CD8-positive, alpha-beta memory T cell (primary cell): ENCODE measurements around the gene SYNGR2. TPM values are rescaled to one million over a fixed set of nuclear protein-coding genes. Genes with fewer than 3 reads are reported as not detected.

Experiments used
- CTCF ChIA-PET: fragments of 350-600 bp; sonication (Branson Sonifier 250); formaldehyde crosslinking; loops from one replicate; lab custom pipeline; 2021; ENCODE audit warnings: antibody characterized with exemption; lab: Charles Lee
- POLR2A ChIA-PET: fragments of 350-600 bp; sonication (Branson Sonifier 250); formaldehyde crosslinking; loops from one replicate; lab custom pipeline; 2021; ENCODE audit warnings: antibody characterized with exemption; lab: Charles Lee
- DNase-seq, 5 donors: peaks; one replicate each; pipeline versions ENCODE4 v3.0.0 to v3.0.0-alpha.2; 2020 to 2022; ENCODE audit warnings: mixed read lengths in 1 of 5
- H3K27ac ChIP-seq: one replicate; pipeline ENCODE4 v1.7.0; 2013; ENCODE audit warnings: low read depth, mild to moderate bottlenecking, low read length, moderate library complexity
- H3K27me3 ChIP-seq: 2 replicates; pipeline ENCODE4 v1.7.0; 2013; ENCODE audit warnings: low read length, mild to moderate bottlenecking; ENCODE audit not compliant: insufficient read depth, poor library complexity, severe bottlenecking
- H3K36me3 ChIP-seq: 2 replicates; pipeline ENCODE4 v1.7.0; 2013; ENCODE audit warnings: mild to moderate bottlenecking, low read length, moderate library complexity; ENCODE audit not compliant: insufficient read depth
- H3K4me1 ChIP-seq: 2 replicates; pipeline ENCODE4 v1.7.0; 2013; ENCODE audit warnings: mild to moderate bottlenecking, low read length, moderate library complexity; ENCODE audit not compliant: insufficient read depth
- H3K4me3 ChIP-seq: 2 replicates; pipeline ENCODE4 v1.7.0; 2013; ENCODE audit warnings: mild to moderate bottlenecking, low read length
- H3K9me3 ChIP-seq: 2 replicates; pipeline ENCODE4 v1.7.0; 2013; ENCODE audit warnings: mild to moderate bottlenecking, low read length
- H3K27ac Mint-ChIP-seq, 8 donors: one replicate each; pipeline ENCODE4 v1.8.0; 2020 to 2021; ENCODE audit warnings: mixed read lengths in 8 of 8, mild to moderate bottlenecking in 6 of 8, inconsistent platforms in 3 of 8, moderate library complexity in 3 of 8
- H3K27me3 Mint-ChIP-seq, 2 donors: one replicate each; pipeline ENCODE4 v1.8.0; 2020 to 2021; ENCODE audit warnings: mixed read lengths in 2 of 2, mild to moderate bottlenecking in 1 of 2, moderate library complexity in 1 of 2
- H3K36me3 Mint-ChIP-seq, 3 donors: one replicate each; pipeline ENCODE4 v1.8.0; 2020 to 2021; ENCODE audit warnings: mixed read lengths in 3 of 3, inconsistent platforms in 1 of 3, mild to moderate bottlenecking in 1 of 3
- H3K4me1 Mint-ChIP-seq, 3 donors: one replicate each; pipeline ENCODE4 v1.8.0; 2020 to 2021; ENCODE audit warnings: mixed read lengths in 3 of 3, inconsistent platforms in 1 of 3, mild to moderate bottlenecking in 1 of 3
- H3K4me3 Mint-ChIP-seq, 7 donors: one replicate each; pipeline ENCODE4 v1.8.0; 2020 to 2021; ENCODE audit warnings: mixed read lengths in 7 of 7, mild to moderate bottlenecking in 6 of 7, moderate library complexity in 4 of 7, inconsistent platforms in 2 of 7
- H3K9me3 Mint-ChIP-seq, 5 donors: one replicate each; pipeline ENCODE4 v1.8.0; 2020 to 2022; ENCODE audit warnings: mixed read lengths in 5 of 5, mild to moderate bottlenecking in 3 of 5, moderate library complexity in 2 of 5, inconsistent platforms in 1 of 5
- polyA plus RNA-seq: library from polyadenylated mRNA; unstranded; fragments of 300-500 nt; fragmentation: Illumina TruSeq; gene quantifications from one replicate; pipeline ENCODE4 v1.2.3, GENCODE V29; 2021
- total RNA-seq, 2 experiments: library from RNA; stranded (reverse); gene quantifications; one replicate each; pipeline ENCODE4 v1.2.3, GENCODE V29; 2021

SYNGR2 gene, protein sequence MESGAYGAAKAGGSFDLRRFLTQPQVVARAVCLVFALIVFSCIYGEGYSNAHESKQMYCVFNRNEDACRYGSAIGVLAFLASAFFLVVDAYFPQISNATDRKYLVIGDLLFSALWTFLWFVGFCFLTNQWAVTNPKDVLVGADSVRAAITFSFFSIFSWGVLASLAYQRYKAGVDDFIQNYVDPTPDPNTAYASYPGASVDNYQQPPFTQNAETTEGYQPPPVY
- total RNA-seq (100 to 1,000 TPM; 186 to 200 TPM), polyA plus RNA-seq (140 TPM)

GRCh38 chr17:78168242-78168902 is at the start of gene SYNGR2:
Gene SYNGR2, plus strand, starts transcription at chr17:78168581. Its CDS starts 36 bp downstream, at chr17:78168617.
- H3K9me3 Mint-ChIP-seq: no peaks in the 10 kb centered on the region
- H3K4me3 Mint-ChIP-seq: peak within 1 kb of the TSS; percentile 64 to 86 (median 70)
- H3K27me3 ChIP-seq: no peaks in the 10 kb centered on the region
- peaks cover 26% of the 10 kb centered on the region for H3K4me1 ChIP-seq
- H3K27ac Mint-ChIP-seq: peak within 1 kb of the TSS in 7 of 8 donors; percentile 35 to 89 (median 77)
- no peaks in the 10 kb centered on the region for H3K36me3 ChIP-seq
- no peaks in the 10 kb centered on the region for H3K27me3 Mint-ChIP-seq
- peak; percentile 80 to 89 (median 84) for DNase-seq
- H3K36me3 Mint-ChIP-seq: peaks cover 0 to 27% (median 0%) of the 10 kb centered on the region in 3 donors
- H3K27ac ChIP-seq: peak within 1 kb of the TSS; percentile 70
- peaks cover 22 to 42% (median 26%) of the 10 kb centered on the region in 3 donors for H3K4me1 Mint-ChIP-seq
- peak within 1 kb of the TSS; percentile 49 for H3K4me3 ChIP-seq
- H3K9me3 ChIP-seq: no peaks in the 10 kb centered on the region
- ChIA-PET CTCF (interaction anchor here (1.5 kb wide), 1 partner anchor 29 kb away, joined by 7 read pairs; no protein-coding TSS in a partner anchor), POLR2A (no interaction called here)

DNA sequence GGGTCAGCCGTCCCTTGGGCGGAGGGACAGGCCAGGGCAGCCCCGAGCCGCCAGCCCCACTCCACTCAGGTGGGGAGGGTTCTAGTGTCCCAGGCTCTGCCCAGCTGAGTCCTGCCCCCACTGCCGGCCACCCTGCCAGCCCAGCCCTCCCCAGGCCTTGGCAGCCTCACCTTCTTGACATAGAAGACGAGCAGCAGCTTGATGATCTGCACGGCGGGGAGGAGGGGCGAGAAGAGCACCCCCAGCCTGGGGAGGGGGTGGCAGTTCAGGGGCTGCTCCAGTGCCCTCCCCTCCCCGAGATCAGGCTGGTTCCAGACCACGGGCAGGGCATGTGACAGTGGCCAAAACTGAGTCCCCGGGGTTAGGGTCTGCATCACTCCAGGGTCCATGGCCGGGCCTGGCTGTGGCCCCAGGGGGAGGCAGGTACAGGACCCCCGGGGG is 49.6 kb upstream of the SYNGR2 start:
- Mint-ChIP-seq H3K27me3 (peaks cover 0 to 2% of the 10 kb centered on the region in 2 donors), H3K9me3 (no peaks in the 10 kb centered on the region), H3K36me3 (peaks cover 4 to 78% (median 5%) of the 10 kb centered on the region in 3 donors), H3K4me3 (peak overlapping the region in 1 of 7 donors; percentile 51), H3K27ac (peak overlapping the region in 1 of 8 donors; percentile 58), H3K4me1 (peaks cover 48 to 75% (median 51%) of the 10 kb centered on the region in 3 donors)
- DNase-seq: peak in 1 of 5 donors; percentile 45
- H3K27ac ChIP-seq: no peak overlapping the region
- no peaks in the 10 kb centered on the region for H3K27me3 ChIP-seq
- H3K4me1 ChIP-seq: peaks cover 72% of the 10 kb centered on the region
- ChIA-PET POLR2A (interaction anchor here (2.7 to 14.4 kb wide), 2 partner anchors 9 to 18 kb away, joined by 13 to 333 read pairs; partner anchors contain the start of gene TMC8), CTCF (interaction anchor here (1.1 to 4.5 kb wide), 3 partner anchors 16 to 58 kb away, joined by 3 to 19 read pairs (median 12); no protein-coding TSS in a partner anchor)
- H3K9me3 ChIP-seq: no peaks in the 10 kb centered on the region
- peaks cover 62% of the 10 kb centered on the region for H3K36me3 ChIP-seq
- no peak overlapping the region for H3K4me3 ChIP-seq

DNA sequence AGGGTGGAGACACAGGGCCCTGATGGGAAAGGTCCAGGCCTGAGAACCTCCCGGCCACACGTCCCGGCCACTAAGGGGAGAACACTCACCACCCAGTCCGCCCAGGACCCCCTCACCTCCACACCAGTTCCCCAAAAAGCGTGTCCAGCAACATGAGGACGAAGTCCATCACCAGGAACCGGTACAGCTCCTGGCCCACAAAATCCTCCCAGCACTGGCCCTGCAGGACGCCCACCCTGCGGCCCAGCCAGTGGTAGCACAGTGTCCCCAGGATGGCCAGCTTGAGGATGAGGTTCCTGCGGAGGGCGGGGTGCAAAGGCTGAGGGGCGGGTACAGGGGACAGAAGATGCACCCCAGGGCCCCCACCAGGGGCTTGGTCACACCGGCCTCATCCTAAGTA is 47.8 kb upstream of the SYNGR2 start:
- DNase-seq: peak in 1 of 5 donors; percentile 42
- Histone ChIP-seq H3K4me1 (peaks cover 75% of the 10 kb centered on the region), H3K9me3 (no peaks in the 10 kb centered on the region), H3K27ac (no peak overlapping the region), H3K36me3 (peaks cover 63% of the 10 kb centered on the region), H3K4me3 (peak overlapping the region; percentile 81), H3K27me3 (no peaks in the 10 kb centered on the region)
- POLR2A ChIA-PET: interaction anchor here (1.3 to 14.4 kb wide), 3 partner anchors 8 to 94 kb away, joined by 3 to 333 read pairs (median 4); partner anchors contain the start of gene TMC8
- H3K27me3 Mint-ChIP-seq: peaks cover 0 to 2% of the 10 kb centered on the region in 2 donors
- H3K4me3 Mint-ChIP-seq: peak overlapping the region; percentile 78 to 86 (median 84)
- H3K4me1 Mint-ChIP-seq: peaks cover 39 to 77% (median 42%) of the 10 kb centered on the region in 3 donors
- CTCF ChIA-PET: interaction anchor here (1.0 to 4.5 kb wide), 5 partner anchors 10 to 56 kb away, joined by 3 to 45 read pairs (median 12); partner anchors contain the start of gene TMC8
- no peaks in the 10 kb centered on the region for H3K9me3 Mint-ChIP-seq
- H3K27ac Mint-ChIP-seq: peak overlapping the region in 6 of 8 donors; percentile 70 to 98 (median 89)
- H3K36me3 Mint-ChIP-seq: peaks cover 4 to 78% (median 5%) of the 10 kb centered on the region in 3 donors

- Mint-ChIP-seq H3K27ac (peak overlapping the region; percentile 84 to 98 (median 88)), H3K4me3 (peak overlapping the region; percentile 78 to 92 (median 85)), H3K9me3 (no peaks in the 10 kb centered on the region), H3K36me3 (peaks cover 4 to 79% (median 5%) of the 10 kb centered on the region in 3 donors), H3K27me3 (peaks cover 0 to 2% of the 10 kb centered on the region in 2 donors), H3K4me1 (peaks cover 39 to 84% (median 43%) of the 10 kb centered on the region in 3 donors)
- Histone ChIP-seq H3K4me3 (peak overlapping the region; percentile 81), H3K4me1 (peaks cover 81% of the 10 kb centered on the region), H3K36me3 (peaks cover 68% of the 10 kb centered on the region), H3K27ac (peak overlapping the region; percentile 0), H3K27me3 (no peaks in the 10 kb centered on the region), H3K9me3 (no peaks in the 10 kb centered on the region)
- ChIA-PET POLR2A (interaction anchor here (1.3 to 14.4 kb wide), 3 partner anchors 8 to 94 kb away, joined by 3 to 333 read pairs (median 4); partner anchors contain the start of gene TMC8), CTCF (interaction anchor here (0.9 to 4.5 kb wide), 8 partner anchors 7 to 55 kb away, joined by 3 to 45 read pairs (median 6); partner anchors contain the start of gene TMC8)
- peak in 4 of 5 donors; percentile 50 to 81 (median 79) for DNase-seq
Observed at GRCh38 chr17:78120971-78121800, 47.2 kb upstream of the SYNGR2 start.

GRCh38 chr17:78121801-78122215 is 46.6 kb upstream of the SYNGR2 start:
- no peak for DNase-seq
- CTCF ChIA-PET: interaction anchor here (0.9 to 4.5 kb wide), 7 partner anchors 8 to 55 kb away, joined by 3 to 45 read pairs (median 4); partner anchors contain the start of gene TMC8
- Histone ChIP-seq H3K27me3 (no peaks in the 10 kb centered on the region), H3K36me3 (peaks cover 65% of the 10 kb centered on the region), H3K9me3 (no peaks in the 10 kb centered on the region), H3K27ac (peak overlapping the region; percentile 54), H3K4me3 (peak overlapping the region; percentile 81), H3K4me1 (peaks cover 87% of the 10 kb centered on the region)
- Mint-ChIP-seq H3K4me1 (peaks cover 44 to 88% (median 45%) of the 10 kb centered on the region in 3 donors), H3K27me3 (peaks cover 0 to 2% of the 10 kb centered on the region in 2 donors), H3K9me3 (no peaks in the 10 kb centered on the region), H3K36me3 (peaks cover 4 to 79% (median 5%) of the 10 kb centered on the region in 3 donors), H3K4me3 (peak overlapping the region; percentile 78 to 92 (median 85)), H3K27ac (peak overlapping the region; percentile 84 to 98 (median 90))
- POLR2A ChIA-PET: interaction anchor here (1.0 to 14.4 kb wide), 3 partner anchors 15 to 93 kb away, joined by 3 to 333 read pairs (median 4); partner anchors contain the start of gene TMC8

- Mint-ChIP-seq H3K27ac (peak overlapping the region; percentile 84 to 98 (median 91)), H3K4me3 (peak overlapping the region; percentile 78 to 92 (median 85)), H3K27me3 (peaks cover 0 to 2% of the 10 kb centered on the region in 2 donors), H3K9me3 (no peaks in the 10 kb centered on the region), H3K36me3 (peaks cover 4 to 79% (median 5%) of the 10 kb centered on the region in 3 donors), H3K4me1 (peaks cover 45 to 90% (median 50%) of the 10 kb centered on the region in 3 donors)
- ChIA-PET CTCF (interaction anchor here (0.9 to 4.5 kb wide), 7 partner anchors 8 to 54 kb away, joined by 3 to 45 read pairs (median 4); partner anchors contain the start of gene TMC8), POLR2A (interaction anchor here (0.6 to 14.4 kb wide), 4 partner anchors 15 to 1397 kb away, joined by 3 to 333 read pairs (median 5); partner anchors contain the start of gene TMC8)
- DNase-seq: peak in 2 of 5 donors; percentile 36 to 67
- H3K9me3 ChIP-seq: no peaks in the 10 kb centered on the region
- no peaks in the 10 kb centered on the region for H3K27me3 ChIP-seq
- H3K27ac ChIP-seq: peak overlapping the region; percentile 54
- peaks cover 89% of the 10 kb centered on the region for H3K4me1 ChIP-seq
- H3K36me3 ChIP-seq: peaks cover 60% of the 10 kb centered on the region
- peak overlapping the region; percentile 81 for H3K4me3 ChIP-seq
Observed at GRCh38 chr17:78122216-78122930, 46.0 kb upstream of the SYNGR2 start.
